Left hindlimb (tissue), 1 donor: Measurements from ENCODE around the gene COL23A1.
A peak's percentile ranks its signal among the peaks of the same experiment; 100 is the strongest.

ENCODE experiments used
- DNase-seq: peaks from one replicate; pipeline ENCODE4 v3.0.0-alpha.2; 2018

Gene COL23A1

GRCh38 chr5:178350361-178351220 lies 239.6 kb downstream of the COL23A1 start:
- no peak for DNase-seq

GRCh38 chr5:178349625-178350353 lies 240.4 kb downstream of the COL23A1 start:
- DNase-seq = no peak

GRCh38 chr5:178349075-178349511 lies 241.1 kb downstream of the COL23A1 start:
- peak; percentile 60 for DNase-seq

- DNase-seq = no peak
Observed at GRCh38 chr5:178348356-178349074, 241.7 kb downstream of the COL23A1 start.

GRCh38 chr5:178347956-178348355 lies 242.2 kb downstream of the COL23A1 start:
- no peak for DNase-seq

- no peak for DNase-seq
Observed at GRCh38 chr5:178346607-178347334, 243.4 kb downstream of the COL23A1 start.

GRCh38 chr5:178343306-178343705 lies 246.9 kb downstream of the COL23A1 start:
- no peak for DNase-seq

GRCh38 chr5:178341851-178342140 lies 248.4 kb downstream of the COL23A1 start:
- DNase-seq = no peak

GRCh38 chr5:178341091-178341850 lies 248.9 kb downstream of the COL23A1 start:
- peak; percentile 9 for DNase-seq

- DNase-seq = no peak
Observed at GRCh38 chr5:178340637-178341036, 249.6 kb downstream of the COL23A1 start.

- DNase-seq = peak; percentile 16
Observed at GRCh38 chr5:178340187-178340586, 250.0 kb downstream of the COL23A1 start.

- peak; percentile 11 for DNase-seq
Observed at GRCh38 chr5:178339272-178339671, 250.9 kb downstream of the COL23A1 start.

- no peak for DNase-seq
Observed at GRCh38 chr5:178338750-178339144, 251.4 kb downstream of the COL23A1 start.

GRCh38 chr5:178338126-178338749 lies 252.0 kb downstream of the COL23A1 start:
- DNase-seq = peak; percentile 16

GRCh38 chr5:178337334-178337741 lies 252.9 kb downstream of the COL23A1 start:
- DNase-seq = peak; percentile 13

- peak; percentile 31 for DNase-seq
Observed at GRCh38 chr5:178336889-178337288, 253.3 kb downstream of the COL23A1 start.

- DNase-seq = peak; percentile 6
Observed at GRCh38 chr5:178335302-178336030, 254.7 kb downstream of the COL23A1 start.

GRCh38 chr5:178334861-178335260 lies 255.3 kb downstream of the COL23A1 start:
- DNase-seq = peak; percentile 6

- DNase-seq = peak; percentile 10
Observed at GRCh38 chr5:178333821-178334481, 256.2 kb downstream of the COL23A1 start.

GRCh38 chr5:178332210-178332641 lies 258.0 kb downstream of the COL23A1 start:
- peak; percentile 42 for DNase-seq
